GM21367 (cell line): Measurements from ENCODE around the gene ARMC8.

Experiments used
- ATAC-seq: cut with Tn5 transposase; IDR thresholded peaks from one replicate; pipeline ENCODE4 v1.9.1; 2021; ENCODE audit not compliant: unreplicated experiment

ARMC8 gene

GRCh38 chr3:138241676-138242075 lies 54.6 kb downstream of the ARMC8 start:
- no peak for ATAC-seq

GRCh38 chr3:138242466-138242865 lies 55.4 kb downstream of the ARMC8 start:
- ATAC-seq: no peak

GRCh38 chr3:138245026-138245425 lies 57.9 kb downstream of the ARMC8 start:
- no peak for ATAC-seq

GRCh38 chr3:138249636-138250035 lies 62.5 kb downstream of the ARMC8 start:
- ATAC-seq: no peak

- no peak for ATAC-seq
These were observed 66.5 kb downstream of the ARMC8 start for GRCh38 chr3:138253609-138254008.

GRCh38 chr3:138254216-138254615 lies 67.1 kb downstream of the ARMC8 start:
- no peak for ATAC-seq

GRCh38 chr3:138256022-138256421 lies 68.9 kb downstream of the ARMC8 start:
- ATAC-seq: no peak

- no peak for ATAC-seq
These were observed 70.9 kb downstream of the ARMC8 start for GRCh38 chr3:138257986-138258385.

- ATAC-seq: no peak
These were observed 72.0 kb downstream of the ARMC8 start for GRCh38 chr3:138259126-138259525.

GRCh38 chr3:138260611-138261010 lies 73.5 kb downstream of the ARMC8 start:
- ATAC-seq: no peak

GRCh38 chr3:138263104-138263503 lies 76.0 kb downstream of the ARMC8 start:
- no peak for ATAC-seq

GRCh38 chr3:138265745-138266144 lies 78.6 kb downstream of the ARMC8 start:
- ATAC-seq: no peak

GRCh38 chr3:138267083-138267482 lies 80.0 kb downstream of the ARMC8 start:
- no peak for ATAC-seq

GRCh38 chr3:138270245-138270644 lies 83.1 kb downstream of the ARMC8 start:
- ATAC-seq: no peak

- no peak for ATAC-seq
These were observed 84.2 kb downstream of the ARMC8 start for GRCh38 chr3:138271189-138271794.

- no peak for ATAC-seq
These were observed 94.5 kb downstream of the ARMC8 start for GRCh38 chr3:138281561-138281960.

- no peak for ATAC-seq
These were observed 95.7 kb downstream of the ARMC8 start for GRCh38 chr3:138282836-138283235.

GRCh38 chr3:138284079-138284478 lies 97.0 kb downstream of the ARMC8 start:
- no peak for ATAC-seq

GRCh38 chr3:138284957-138285477 lies 97.9 kb downstream of the ARMC8 start:
- no peak for ATAC-seq

GRCh38 chr3:138289260-138289659 lies 102.2 kb downstream of the ARMC8 start:
- ATAC-seq: no peak

GRCh38 chr3:138289701-138290100 lies 102.6 kb downstream of the ARMC8 start:
- no peak for ATAC-seq

- no peak for ATAC-seq
These were observed 109.5 kb downstream of the ARMC8 start for GRCh38 chr3:138296639-138297038.

- no peak for ATAC-seq
These were observed 110.0 kb downstream of the ARMC8 start for GRCh38 chr3:138297059-138297607.
